ENCODE data around the gene DKK3.

- no peak for TF ChIP-seq CTCF (IDR thresholded peaks at IDR 0.05; ENCODE audit: insufficient read depth, low read depth, low read length)
- TF ChIP-seq EZH2 (IDR thresholded peaks at IDR 0.05; ENCODE audit: insufficient read depth, low read length): no peak
These were observed 23.9 kb downstream of the DKK3 start for GRCh38 chr11:11984563-11984962.
